Jurkat, Clone E6-1 (cell line): Measurements from ENCODE around the gene RIC8A. TPM values are rescaled to one million over a fixed set of nuclear protein-coding genes. Genes with fewer than 3 reads are reported as not detected.
"Not testable (repeated sequence)": the region's sequence is repeated elsewhere in the genome, so short reads cannot be mapped to it uniquely, and the experiment has no call there.

Experiments
- DNase-seq: peaks from one replicate; pipeline ENCODE4 v3.0.0-alpha.2; 2011; ENCODE audit warnings: low read depth, low spot score
- H3K4me3 ChIP-seq: 2 replicates; pipeline ENCODE4 v1.5.1; 2011; ENCODE audit warnings: mild to moderate bottlenecking, low read length, control low read depth, moderate library complexity
- polyA plus RNA-seq: library from polyadenylated mRNA; unstranded; fragments of >200 nt; gene quantifications from one replicate; pipeline ENCODE4 v1.2.1, GENCODE V29; 2012; ENCODE audit warnings: missing spikeins; ENCODE audit not compliant: insufficient read length, insufficient read depth

Gene RIC8A
- polyA plus RNA-seq: 88.6 TPM

DNA sequence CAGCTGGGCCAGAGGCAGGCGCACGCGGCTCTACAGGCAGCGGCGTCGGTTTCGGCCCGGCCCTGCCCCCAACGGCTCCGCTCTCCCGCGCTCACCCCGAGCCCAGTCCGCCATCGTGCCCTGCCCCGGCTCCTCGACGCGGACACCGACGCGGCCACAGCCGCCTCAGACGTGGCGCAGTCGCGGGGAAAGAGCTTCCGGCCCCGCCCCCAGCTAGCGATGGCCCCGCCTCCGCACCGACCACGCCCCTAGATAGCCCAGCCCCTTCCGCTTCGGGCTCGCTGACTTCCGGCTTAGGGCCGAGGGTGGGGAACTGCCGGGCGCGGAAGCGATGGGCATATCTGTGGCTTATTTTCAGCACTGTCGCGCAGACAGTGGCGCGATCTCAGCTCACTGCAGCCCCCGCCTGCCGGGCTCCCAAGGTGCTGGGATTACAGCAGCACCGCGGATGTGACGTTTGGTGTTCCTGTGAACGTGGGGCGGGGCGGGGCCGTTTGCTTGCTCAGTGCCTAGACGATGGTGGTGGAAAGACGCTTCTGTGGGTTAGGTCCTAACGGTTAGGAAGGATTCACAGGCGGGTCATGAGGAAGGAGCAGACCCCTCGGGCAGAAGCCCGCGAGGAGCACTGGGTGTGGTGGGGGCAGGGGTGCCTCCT is at the start of gene RIC8A, which contains the start of gene BET1L:
Gene RIC8A (plus strand): TSS at position 501 of the 655 bp plus-strand sequence. CDS start 1,147 bp downstream, outside the sequence.
Gene BET1L (minus strand): TSS at position 192 of the 655 bp plus-strand sequence. CDS start 78 bp downstream, at position 114.
- peak within 1 kb of the TSS; percentile 99 for H3K4me3 ChIP-seq
- DNase-seq: peak; percentile 99

DNA sequence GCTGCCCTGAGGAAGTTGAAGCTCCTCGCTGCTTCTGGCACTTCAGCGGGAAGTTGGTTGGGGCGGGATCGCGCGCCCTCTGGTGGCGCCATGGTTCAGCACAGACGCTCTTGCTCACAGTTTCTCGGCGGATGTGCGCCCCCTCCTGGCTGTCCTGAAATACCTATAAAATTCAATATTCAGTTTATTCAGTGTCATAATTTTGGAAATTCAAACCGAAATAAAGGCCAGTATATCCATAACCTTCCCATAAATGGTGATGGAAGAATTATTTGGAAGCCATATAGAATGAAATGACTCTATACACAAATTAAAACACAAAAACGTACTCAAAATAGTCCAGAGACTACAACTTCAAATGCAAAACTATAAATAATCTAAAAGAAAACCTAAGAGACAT is 27.3 kb upstream of the RIC8A start:
- DNase-seq, H3K4me3 ChIP-seq: not testable (repeated sequence)

DNA sequence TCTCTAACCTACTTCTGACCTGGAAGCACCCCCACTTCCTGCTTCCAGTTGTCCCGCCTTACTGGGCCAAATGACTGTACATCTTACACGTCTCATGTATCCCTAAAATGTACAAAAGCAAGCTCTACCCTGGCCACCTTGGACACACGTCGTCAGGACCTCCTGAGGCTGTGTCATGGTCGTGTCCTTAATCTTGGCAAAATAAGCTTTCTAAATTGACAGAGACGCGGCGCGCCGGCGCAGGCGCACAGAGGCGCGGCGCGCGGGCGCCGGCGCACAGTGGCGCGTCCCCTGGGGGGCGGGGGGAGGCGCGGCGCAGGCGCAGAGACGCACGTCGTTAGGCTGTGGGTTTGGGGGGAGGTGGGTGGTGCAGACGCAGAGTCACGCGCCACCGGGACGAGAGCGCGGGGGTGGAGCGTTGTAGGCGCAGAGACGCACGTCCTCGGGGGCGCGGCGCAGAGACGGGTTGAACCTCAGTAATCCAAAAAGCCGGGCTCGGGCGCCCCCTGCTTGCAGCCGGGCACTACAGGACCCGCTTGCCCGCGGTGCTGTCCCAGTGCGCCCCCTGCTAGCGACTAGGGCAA is 18.2 kb upstream of the RIC8A start:
- H3K4me3 ChIP-seq, DNase-seq: not testable (repeated sequence)

DNA sequence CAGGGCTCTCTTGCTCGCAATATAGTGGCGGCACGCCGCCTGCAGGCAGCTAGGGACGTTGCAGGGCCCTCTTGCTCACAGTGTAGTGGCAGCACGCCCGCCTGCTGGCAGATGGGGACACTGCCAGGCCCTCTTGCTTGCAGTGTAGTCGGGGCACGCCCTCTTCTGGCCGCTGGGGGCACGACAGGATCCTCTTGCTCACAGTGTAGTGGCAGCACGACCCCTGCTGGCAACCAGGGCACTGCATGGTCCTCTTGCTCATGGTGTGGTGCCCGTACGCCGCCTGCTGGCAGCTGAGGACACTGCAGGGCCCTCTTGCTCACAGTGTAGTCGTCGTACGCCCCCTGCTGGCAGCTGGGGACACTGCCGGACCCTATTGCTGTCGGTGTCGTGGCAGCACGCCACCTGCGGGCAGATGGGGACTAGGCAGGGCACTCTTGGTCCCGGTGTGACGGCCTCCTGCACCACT is 17.6 kb upstream of the RIC8A start:
- not testable (repeated sequence) for H3K4me3 ChIP-seq, DNase-seq

DNA sequence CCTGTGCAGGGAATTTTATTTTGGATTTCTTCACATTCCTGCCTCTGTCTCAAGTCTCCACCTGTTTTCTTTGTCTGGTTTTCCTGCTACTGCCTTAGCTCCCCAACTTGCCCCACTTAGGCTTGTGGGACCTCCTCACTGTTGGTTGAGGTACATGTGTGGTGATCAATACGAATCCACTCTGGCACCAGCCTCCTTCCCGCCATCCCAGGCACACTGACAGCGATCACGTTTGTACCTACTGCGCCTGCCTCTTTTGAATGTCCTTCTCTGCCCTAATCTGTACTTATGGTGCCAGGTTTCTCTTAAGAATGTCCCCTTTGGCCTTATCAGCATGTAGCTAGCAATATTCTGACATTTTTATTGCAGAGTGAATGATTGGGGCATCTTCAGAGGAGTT is 17.0 kb upstream of the RIC8A start:
- not testable (repeated sequence) for DNase-seq

DNA sequence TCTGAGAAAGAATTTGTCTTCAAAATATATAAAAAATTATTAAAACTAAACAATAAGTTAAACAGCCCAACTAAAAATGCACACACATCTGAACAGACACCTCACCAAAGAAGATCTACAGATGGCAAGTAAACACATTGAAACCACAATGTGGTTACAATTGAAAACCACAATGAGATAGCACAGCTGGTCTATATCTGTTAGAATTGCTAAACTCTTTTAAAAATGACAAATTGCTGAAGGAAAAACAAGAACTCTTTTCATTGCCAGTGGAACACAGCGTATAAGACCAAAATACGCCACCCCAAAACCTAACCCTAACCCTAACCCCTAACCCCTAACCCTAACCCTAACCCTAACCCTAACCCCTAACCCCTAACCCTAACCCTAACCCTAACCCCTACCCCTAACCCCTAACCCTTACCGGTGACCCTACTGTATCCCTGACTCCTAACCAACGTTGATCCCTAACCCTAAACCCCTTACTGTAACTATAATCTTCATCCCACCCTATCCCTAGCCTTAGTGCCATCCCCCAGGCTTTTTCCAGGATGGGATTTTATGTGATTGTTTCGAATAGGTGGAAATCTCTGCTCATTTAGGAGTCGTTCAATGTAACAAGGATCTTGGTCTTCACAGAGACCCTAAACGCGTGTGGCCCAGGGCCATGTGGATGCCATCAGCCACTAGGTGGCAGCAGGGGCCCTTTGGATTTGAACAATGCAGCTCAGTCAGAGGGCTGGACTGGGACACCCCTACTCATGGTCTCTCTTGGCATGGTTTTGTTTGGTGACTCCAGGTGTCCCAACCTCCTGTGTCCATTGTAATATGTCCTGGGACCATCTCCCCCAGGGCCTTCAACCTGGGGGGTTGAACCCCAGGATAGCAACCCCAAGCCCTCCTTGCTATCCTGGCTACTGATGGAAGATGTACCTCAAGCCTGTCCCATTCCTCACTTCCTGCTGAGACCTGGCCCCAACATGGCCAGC is 15.7 kb upstream of the RIC8A start:
- not testable (repeated sequence) for DNase-seq, H3K4me3 ChIP-seq

More for the DNA sequence above, 17.0 kb upstream of the RIC8A start:
- H3K4me3 ChIP-seq: not testable (repeated sequence)

DNA sequence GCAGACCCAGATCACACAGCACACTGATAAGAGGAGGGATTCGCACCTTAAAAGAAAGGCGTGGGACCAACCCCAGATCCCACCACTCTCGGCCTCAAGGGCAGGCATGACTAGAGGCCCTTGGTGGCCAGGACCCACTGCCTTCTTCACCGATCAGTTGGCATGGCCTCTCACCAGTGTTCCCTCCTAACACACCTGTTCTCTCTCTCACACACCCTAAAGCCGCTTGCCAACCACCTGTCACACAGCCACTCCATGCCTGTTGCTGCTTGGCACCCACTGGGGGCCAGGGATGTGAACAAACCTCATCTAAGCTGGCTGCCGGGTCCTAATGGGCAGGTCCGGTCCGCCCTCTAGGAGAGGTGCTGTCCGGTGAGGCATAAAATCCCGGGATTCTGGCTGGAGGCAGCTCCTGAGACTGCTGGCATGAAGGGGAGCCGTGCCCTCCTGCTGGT is 14.8 kb upstream of the RIC8A start, which contains the start of gene SCGB1C1:
Gene SCGB1C1 (plus strand): TSS at position 405 of the 455 bp plus-strand sequence. CDS start 22 bp downstream, at position 427.
- DNase-seq, H3K4me3 ChIP-seq: not testable (repeated sequence)

DNA sequence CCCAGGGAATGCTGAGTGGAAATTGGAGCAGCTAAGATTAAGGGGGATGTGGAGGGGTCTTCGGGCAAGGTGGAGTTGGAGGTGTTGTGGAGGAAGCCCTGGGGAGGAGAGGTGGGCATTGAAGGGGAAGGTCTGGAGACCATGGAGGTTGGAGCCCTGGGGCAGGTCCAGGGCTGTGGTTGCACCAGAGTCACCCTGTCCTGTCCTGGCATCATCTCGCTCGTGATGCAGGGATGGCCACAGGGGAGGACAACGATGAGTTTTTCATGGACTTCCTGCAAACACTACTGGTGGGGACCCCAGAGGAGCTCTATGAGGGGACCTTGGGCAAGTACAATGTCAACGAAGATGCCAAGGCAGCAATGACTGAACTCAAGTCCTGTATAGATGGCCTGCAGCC is 14.0 kb upstream of the RIC8A start:
- not testable (repeated sequence) for DNase-seq, H3K4me3 ChIP-seq

DNA sequence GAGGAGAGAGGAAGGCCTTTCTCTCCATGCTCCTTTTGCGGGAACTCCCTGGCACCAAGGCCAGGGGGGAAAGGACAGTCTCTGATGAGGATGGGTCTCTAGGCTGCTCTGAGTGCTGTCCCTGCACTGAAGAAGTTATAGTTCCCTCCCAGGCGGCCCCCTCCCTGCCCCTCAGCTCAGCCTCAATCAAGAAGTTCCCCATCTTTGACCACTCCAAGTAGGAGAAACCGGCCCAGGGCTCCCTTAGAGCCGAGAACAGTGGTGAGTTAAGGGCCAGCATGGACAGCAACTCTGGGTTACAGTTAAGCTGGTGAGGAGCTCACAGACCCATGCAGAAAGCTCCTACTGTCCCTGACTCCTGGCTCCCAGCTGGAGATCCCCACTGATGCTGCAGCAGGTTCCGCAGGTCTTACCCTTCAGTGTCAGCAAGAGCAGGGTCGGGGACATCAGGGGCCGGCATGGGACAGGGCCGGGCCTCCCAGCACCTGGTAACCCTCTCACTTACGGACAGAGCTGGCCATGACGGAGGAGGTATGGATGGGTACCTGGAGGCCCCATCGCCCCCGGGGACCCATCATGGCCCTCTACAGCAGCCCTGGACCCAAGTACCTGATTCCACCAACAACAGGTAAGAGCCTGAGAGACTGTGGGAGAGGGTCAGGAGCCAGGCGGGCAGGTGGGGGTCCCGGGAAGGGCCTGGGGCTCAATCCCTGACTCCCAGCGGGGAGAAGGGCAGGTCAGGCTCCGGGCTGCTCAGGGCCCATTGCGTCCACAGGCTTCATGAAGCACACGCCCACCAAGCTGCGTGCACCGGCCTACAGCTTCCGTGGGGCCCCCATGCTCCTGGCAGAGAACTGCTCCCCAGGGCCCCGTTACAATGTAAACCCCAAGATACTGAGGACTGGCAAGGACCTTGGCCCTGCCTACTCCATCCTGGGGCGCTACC is 10.4 kb upstream of the RIC8A start:
- no peak overlapping the region for H3K4me3 ChIP-seq
- no peak for DNase-seq

DNA sequence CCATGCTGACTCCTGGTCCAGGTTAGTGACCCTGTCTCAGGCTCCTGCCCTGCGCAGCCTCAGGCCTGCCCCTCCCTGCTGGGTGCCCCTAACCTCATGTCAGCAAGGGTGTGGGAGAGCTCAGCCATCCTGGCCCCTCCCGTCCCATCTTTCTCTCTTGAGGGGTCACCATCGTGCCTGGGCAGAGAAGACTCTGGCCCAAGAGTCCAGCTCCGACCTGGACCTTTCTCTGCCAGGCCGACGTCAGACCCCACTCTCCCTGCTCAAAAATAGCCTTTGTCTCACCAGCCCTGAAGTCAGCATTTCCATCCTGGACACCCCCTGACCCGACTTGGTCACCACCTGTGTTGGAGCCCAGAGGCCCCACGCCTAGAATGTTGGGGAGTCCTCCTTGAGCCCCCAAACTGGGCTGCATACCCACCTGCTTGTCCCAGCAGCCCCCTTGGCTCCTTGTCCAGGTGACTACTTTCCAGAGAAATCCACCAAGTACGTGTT is 9.7 kb upstream of the RIC8A start:
- no peak overlapping the region for H3K4me3 ChIP-seq
- DNase-seq: no peak

DNA sequence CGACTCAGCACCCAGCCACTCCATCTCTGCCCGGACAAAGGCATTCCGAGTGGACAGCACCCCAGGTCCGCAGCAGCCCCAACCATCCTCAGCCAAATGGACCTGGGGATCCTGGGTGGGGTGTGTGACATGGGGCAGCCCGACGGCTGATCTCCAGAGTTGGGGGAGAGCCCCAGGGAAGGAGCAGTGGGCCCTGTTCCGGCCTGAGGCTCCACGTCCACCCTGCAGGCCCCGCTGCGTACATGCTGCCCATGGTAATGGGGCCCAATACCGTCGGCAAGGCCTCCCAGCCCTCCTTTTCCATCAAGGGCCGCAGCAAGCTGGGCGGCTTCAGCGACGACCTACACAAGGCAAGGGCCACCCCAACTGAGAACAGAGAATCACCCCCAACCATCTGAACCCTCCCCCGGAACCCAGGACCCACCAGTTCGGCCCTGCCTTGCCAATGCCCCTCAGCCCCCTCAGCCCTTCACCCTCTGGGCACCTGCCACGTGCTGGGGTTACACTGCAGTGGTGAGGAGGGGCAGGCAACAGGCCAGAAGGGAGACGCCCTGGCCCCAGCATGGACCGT is 9.2 kb upstream of the RIC8A start:
- no peak for DNase-seq
- H3K4me3 ChIP-seq: no peak overlapping the region

DNA sequence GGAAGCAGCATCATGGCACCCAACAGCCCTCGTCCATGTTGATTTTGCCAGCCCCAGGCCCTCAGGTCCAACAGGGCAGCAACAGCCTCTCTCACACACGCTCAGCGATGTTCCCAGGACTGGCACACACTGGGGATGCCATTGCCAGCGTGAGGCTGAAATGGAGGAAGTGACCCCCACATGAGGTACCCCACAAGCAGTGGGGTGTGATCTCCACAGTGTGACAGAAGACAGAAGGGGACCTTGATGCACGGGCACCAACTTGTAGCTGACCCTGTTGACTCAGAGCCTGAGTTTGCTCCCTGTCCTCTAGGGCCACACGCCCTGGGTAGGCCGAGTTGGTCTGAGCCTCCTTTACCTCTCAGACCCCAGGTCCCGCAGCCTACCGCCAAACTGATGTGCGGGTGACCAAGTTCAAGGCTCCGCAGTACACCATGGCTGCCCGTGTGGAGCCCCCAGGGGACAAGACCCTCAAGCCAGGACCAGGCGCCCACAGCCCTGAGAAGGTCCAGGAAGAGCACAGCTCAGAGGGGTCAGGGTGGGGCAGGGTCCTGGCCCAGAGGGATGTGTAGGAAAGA is 8.4 kb upstream of the RIC8A start:
- H3K4me3 ChIP-seq: no peak overlapping the region
- no peak for DNase-seq

DNA sequence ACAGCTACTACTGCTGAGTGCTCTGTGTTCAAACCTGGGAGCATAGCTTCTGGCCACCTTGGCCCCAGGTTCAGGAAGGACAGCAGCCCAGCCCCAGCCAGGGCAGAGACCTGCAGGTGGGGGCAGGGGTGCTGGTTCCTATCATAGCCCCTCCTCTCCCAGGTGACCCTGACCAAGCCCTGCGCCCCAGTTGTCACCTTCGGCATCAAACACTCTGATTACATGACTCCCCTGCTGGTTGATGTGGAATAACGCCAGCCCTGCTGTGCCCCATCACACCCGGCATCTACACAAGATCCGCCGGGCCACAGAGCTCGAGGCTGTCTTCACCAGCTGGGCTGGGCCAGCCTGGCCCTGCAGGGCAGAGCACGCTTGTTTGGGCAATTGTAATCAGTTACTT is 7.7 kb upstream of the RIC8A start:
- DNase-seq: no peak
- H3K4me3 ChIP-seq: no peak overlapping the region

DNA sequence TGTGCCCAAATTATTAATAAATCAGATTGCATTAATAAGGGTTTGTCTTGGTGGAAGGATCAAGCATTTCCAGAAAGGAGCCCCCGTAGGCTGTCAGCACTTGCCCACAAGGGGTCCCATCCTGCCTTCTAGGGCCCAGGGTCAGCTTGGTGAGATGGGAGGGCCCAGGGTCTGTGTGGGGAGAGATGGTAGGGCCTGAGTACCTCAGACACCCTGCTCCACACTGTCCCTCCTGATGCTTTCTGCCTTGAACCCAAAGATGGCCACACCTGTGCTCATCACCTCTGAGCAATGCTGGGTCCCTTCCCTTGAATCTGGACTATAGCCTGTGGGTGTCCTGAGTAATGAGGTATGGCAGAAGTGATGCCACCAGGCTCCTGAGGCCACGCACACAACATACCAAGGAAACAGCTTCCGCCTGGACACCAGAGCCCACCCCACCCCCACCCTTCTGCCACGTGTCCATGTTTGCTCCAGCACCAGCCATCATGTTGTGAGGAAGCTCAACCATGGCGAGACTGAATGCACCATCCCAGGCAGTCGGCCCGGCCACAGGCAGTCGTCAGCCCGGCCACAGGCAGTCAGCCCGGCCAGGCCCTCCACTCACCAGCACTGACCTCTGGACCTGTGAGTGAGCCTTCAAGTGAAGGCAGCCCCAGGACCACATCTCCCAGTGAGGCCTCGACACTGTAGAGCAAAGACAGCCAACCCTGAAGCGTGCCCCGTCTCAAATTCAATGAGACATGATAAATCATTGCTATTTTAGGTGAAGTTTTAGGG is 7.1 kb upstream of the RIC8A start:
- no peak overlapping the region for H3K4me3 ChIP-seq
- DNase-seq: no peak

DNA sequence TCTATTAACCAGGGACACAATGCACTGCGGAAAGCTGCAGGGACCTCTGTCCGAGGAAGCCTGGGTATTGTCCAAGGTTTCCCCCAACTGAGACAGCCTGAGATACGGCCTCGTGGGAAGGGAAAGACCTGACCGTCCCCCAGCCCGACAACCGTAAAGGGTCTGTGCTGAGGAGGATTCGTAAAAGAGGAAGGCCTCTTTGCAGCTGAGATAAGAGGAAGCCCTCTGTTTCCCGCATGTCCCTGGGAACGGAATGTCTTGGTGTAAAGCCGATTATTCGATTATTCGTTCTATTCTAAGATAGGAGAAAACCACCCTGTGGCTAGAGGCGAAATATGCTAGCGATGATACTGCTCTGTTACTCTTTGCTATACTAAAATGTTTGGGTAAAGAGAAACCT is 5.5 kb upstream of the RIC8A start:
- H3K4me3 ChIP-seq: no peak overlapping the region
- DNase-seq: no peak

DNA sequence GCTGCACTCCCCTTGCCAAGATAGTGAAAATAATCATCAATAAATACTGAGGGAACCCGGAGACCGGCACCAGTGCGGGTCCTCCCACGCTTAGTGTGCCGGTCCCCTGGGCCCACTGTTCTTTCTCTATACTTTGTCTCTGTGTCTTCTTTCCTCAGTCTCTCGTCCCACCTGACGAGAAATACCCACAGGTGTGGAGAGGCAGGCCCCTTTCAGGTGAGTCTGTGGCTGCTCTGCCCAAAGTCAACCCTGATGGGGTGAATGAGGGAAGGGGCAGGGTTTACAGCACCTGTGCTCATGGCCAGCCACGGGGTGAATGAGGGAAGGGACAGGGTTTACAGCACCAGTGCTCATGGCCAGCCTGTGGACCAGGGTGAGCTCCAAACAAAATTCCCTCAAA is 5.0 kb upstream of the RIC8A start:
- no peak for DNase-seq
- no peak overlapping the region for H3K4me3 ChIP-seq
